Sigmoid colon (tissue), 7 donors: ENCODE results near the gene SLC6A11. TPM values are rescaled to one million over a fixed set of nuclear protein-coding genes. Genes with fewer than 3 reads are reported as not detected.

Experiments used
- DNase-seq: peaks from one replicate; pipeline ENCODE4 v3.0.0-alpha.2; 2019
- H3K27ac ChIP-seq, 4 donors: fragments of 200-600 bp; sonication (generic); one replicate each; pipeline ENCODE4 v1.5.1; 2016 to 2019; ENCODE audit warnings: mild to moderate bottlenecking in 1 of 4
- H3K27me3 ChIP-seq, 3 donors: fragments of 200-600 bp; sonication (generic); one replicate each; pipeline ENCODE4 v1.5.1; 2019; ENCODE audit warnings: mild to moderate bottlenecking in 1 of 3
- H3K36me3 ChIP-seq, 4 donors: fragments of 200-600 bp; sonication (generic); one replicate each; pipeline ENCODE4 v1.5.1; 2016 to 2019
- H3K4me1 ChIP-seq, 4 donors: fragments of 200-600 bp; sonication (generic); one replicate each; pipeline ENCODE4 v1.5.1; 2017 to 2019
- H3K4me3 ChIP-seq, 4 donors: fragments of 200-600 bp; sonication (generic); one replicate each; pipeline ENCODE4 v1.5.1; 2017 to 2019; ENCODE audit warnings: mild to moderate bottlenecking in 2 of 4, moderate library complexity in 1 of 4
- H3K9me3 ChIP-seq, 4 donors: fragments of 200-600 bp in 3 of 4; sonication (generic) in 3 of 4; one replicate each; pipeline versions ENCODE4 v1.5.1 to v1.6.1; 2013 to 2019
- CTCF ChIP-seq, 4 experiments: fragments of 450-650 bp in 3 of 4; fragments of 200-600 bp in 1 of 4; IDR thresholded peaks; one replicate each; pipeline ENCODE4 v1.5.1; 2016 to 2019; ENCODE audit warnings: antibody characterized with exemption in 4 of 4, mild to moderate bottlenecking in 3 of 4, moderate library complexity in 2 of 4
- EP300 ChIP-seq, 4 donors: sonication (generic); formaldehyde crosslinking; IDR thresholded peaks; one replicate each; pipeline ENCODE4 v1.6.1; 2017; ENCODE audit warnings: antibody characterized with exemption in 4 of 4
- POLR2A ChIP-seq, 2 donors: fragments of 450-650 bp; IDR thresholded peaks; one replicate each; pipeline ENCODE4 v1.6.1; 2016; ENCODE audit warnings: antibody characterized with exemption in 2 of 2, mild to moderate bottlenecking in 2 of 2, moderate library complexity in 2 of 2
- POLR2AphosphoS5 ChIP-seq, 4 donors: sonication (generic); formaldehyde crosslinking; IDR thresholded peaks; one replicate each; pipeline ENCODE4 v1.6.1; 2017; ENCODE audit warnings: antibody characterized with exemption in 4 of 4
- WGBS, 2 donors: extraction: QIAGEN DNeasy Blood & Tissue Kit; methylation state at CpG; one replicate each; pipeline ENCODE4 v1.1.7; 2013; 5-methylcytosine and 5-hydroxymethylcytosine counted together
- intact Hi-C: fragments of 100-400 bp; cut with DNase I; formaldehyde crosslinking; loops from one replicate; pipeline ENCODE4 v1.15.1; 2023
- polyA plus RNA-seq, 3 donors: library from polyadenylated mRNA; stranded (reverse); fragments of 200-250 nt; gene quantifications; one replicate each; pipeline ENCODE4 v1.2.3, GENCODE V29; 2013
- total RNA-seq, 4 donors: library from RNA; depleted of rRNA; stranded (reverse); fragments of >200 nt; gene quantifications; one replicate each; pipeline ENCODE4 v1.1.0, GENCODE V29; 2016
- donor health status: healthy with polysubstance abuse.
- donor health status: Bipolar disorder and iron deficiency.
- donor health status: healthy.

The SLC6A11 gene
- total and polyA plus RNA-seq, 7 donors: 0.03 to 0.14 TPM; not detected in 5

- Histone ChIP-seq H3K4me1 (no peaks in the 10 kb centered on the region), H3K27me3 (peaks cover 0 to 8% (median 0%) of the 10 kb centered on the region in 3 donors), H3K36me3 (no peaks in the 10 kb centered on the region), H3K27ac (no peak overlapping the region), H3K4me3 (no peak overlapping the region), H3K9me3 (no peaks in the 10 kb centered on the region)
- intact Hi-C loops: no loop called here
- 75 to 81% methylated on average over 14 of the region's 14 CpGs for WGBS, 2 donors
- no peak for TF ChIP-seq EP300 (IDR thresholded peaks at IDR 0.05)
- TF ChIP-seq POLR2AphosphoS5 (IDR thresholded peaks at IDR 0.05): no peak
- no peak for TF ChIP-seq POLR2A (IDR thresholded peaks at IDR 0.05)
- no peak for TF ChIP-seq CTCF (IDR thresholded peaks at IDR 0.05)
- no peak for DNase-seq
Measured at GRCh38 chr3:10882851-10883250, 66.8 kb downstream of the SLC6A11 start.

GRCh38 chr3:10883478-10884234, 67.6 kb downstream of the SLC6A11 start:
- no peak overlapping the region for H3K27ac ChIP-seq
- no peak for DNase-seq
- no peak for TF ChIP-seq EP300 (IDR thresholded peaks at IDR 0.05)
- TF ChIP-seq POLR2A (IDR thresholded peaks at IDR 0.05): no peak
- no peak for TF ChIP-seq CTCF (IDR thresholded peaks at IDR 0.05)
- TF ChIP-seq POLR2AphosphoS5 (IDR thresholded peaks at IDR 0.05): no peak
- intact Hi-C loops: no loop called here
- H3K4me3 ChIP-seq: no peak overlapping the region
- peaks cover 0 to 8% (median 0%) of the 10 kb centered on the region in 3 donors for H3K27me3 ChIP-seq
- H3K4me1 ChIP-seq: no peaks in the 10 kb centered on the region
- no peaks in the 10 kb centered on the region for H3K9me3 ChIP-seq
- no peaks in the 10 kb centered on the region for H3K36me3 ChIP-seq
- 43 to 71% methylated on average over 7 of the region's 7 CpGs for WGBS, 2 donors

- Histone ChIP-seq H3K4me3 (no peak overlapping the region), H3K4me1 (no peaks in the 10 kb centered on the region), H3K36me3 (no peaks in the 10 kb centered on the region), H3K27me3 (no peaks in the 10 kb centered on the region), H3K27ac (no peak overlapping the region), H3K9me3 (peaks cover 0 to 10% (median 3%) of the 10 kb centered on the region in 4 donors)
- intact Hi-C loops: no loop called here
- TF ChIP-seq POLR2A (IDR thresholded peaks at IDR 0.05) (no peak), POLR2AphosphoS5 (IDR thresholded peaks at IDR 0.05) (no peak), EP300 (IDR thresholded peaks at IDR 0.05) (no peak), CTCF (IDR thresholded peaks at IDR 0.05) (no peak)
- WGBS, 2 donors: 84 to 90% methylated on average over 1 of the region's 1 CpG
- no peak for DNase-seq
Measured at GRCh38 chr3:10887015-10887414, 71.0 kb downstream of the SLC6A11 start.

GRCh38 chr3:10888518-10889090, 72.6 kb downstream of the SLC6A11 start:
- Histone ChIP-seq H3K27ac (no peak overlapping the region), H3K4me1 (no peaks in the 10 kb centered on the region), H3K9me3 (peaks cover 0 to 10% (median 3%) of the 10 kb centered on the region in 4 donors), H3K4me3 (no peak overlapping the region), H3K27me3 (no peaks in the 10 kb centered on the region), H3K36me3 (no peaks in the 10 kb centered on the region)
- intact Hi-C loops: no loop called here
- DNase-seq: no peak
- no peak for TF ChIP-seq CTCF (IDR thresholded peaks at IDR 0.05)
- no peak for TF ChIP-seq POLR2AphosphoS5 (IDR thresholded peaks at IDR 0.05)
- no peak for TF ChIP-seq POLR2A (IDR thresholded peaks at IDR 0.05)
- no peak for TF ChIP-seq EP300 (IDR thresholded peaks at IDR 0.05)
- 52 to 59% methylated on average over 3 of the region's 3 CpGs for WGBS, 2 donors
